Measurements from ENCODE around the gene RAB6B. TPM values are rescaled to one million over a fixed set of nuclear protein-coding genes. Genes with fewer than 3 reads are reported as not detected.

RAB6B gene
- total and polyA plus RNA-seq, 4 donors: 1.8 to 5.1 (median 3.2) TPM

DNA sequence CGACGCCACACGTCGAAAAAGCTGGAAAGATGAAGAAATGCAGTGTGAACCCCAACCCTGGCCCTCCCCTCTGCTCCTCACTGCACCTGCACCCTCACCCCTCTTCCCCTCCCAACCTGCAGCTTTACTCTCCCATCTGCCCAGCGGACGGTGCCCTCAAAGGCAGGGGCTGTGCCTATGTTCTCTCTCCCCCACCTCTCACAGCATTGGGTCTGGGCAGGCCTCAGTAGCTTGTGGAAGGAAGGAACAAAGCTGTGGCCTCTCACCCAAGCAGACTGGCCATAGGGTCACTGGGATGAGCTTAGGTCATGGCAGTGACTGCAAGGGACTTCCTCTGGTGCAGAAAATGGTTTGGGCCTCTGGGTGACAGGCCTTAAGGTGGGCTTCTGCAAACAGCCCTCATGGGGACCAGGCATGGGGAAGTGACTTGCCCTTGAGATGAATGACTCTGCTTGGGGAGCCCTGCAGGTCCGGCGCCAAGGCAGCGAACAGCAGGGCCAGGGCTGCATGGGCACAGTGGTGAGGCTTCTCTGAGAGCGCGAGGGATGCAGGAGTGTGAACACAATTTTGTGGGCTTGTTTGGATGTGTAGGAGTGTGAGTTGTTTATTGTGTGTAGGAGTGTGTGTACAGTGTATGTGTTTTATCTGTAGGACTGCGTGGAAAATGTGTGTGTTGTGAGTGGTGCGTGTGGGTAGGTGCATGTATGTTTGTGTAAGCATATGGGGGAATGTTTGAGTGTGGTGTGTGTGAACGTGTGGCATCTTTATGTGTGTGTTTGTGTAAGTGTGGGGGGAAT lies 60.9 kb downstream of the RAB6B start:
- Histone ChIP-seq H3K9ac (ENCODE audit: insufficient read depth in 1 of 2, low read length in 2 of 2) (no peak overlapping the region), H3K4me3 (no peak overlapping the region), H3K9me3 (ENCODE audit: control insufficient read depth in 4 of 4, insufficient read depth in 3 of 4, low read length in 3 of 4) (no peaks in the 10 kb centered on the region), H3K4me1 (ENCODE audit: control insufficient read depth in 5 of 5, insufficient read depth in 5 of 5, low read length in 5 of 5) (no peaks in the 10 kb centered on the region), H3K27me3 (ENCODE audit: control insufficient read depth in 3 of 3, insufficient read depth in 3 of 3, low read length in 2 of 3) (no peaks in the 10 kb centered on the region), H3K36me3 (ENCODE audit: control insufficient read depth in 4 of 4, insufficient read depth in 4 of 4, low read length in 4 of 4) (peaks cover 0 to 3% (median 0%) of the 10 kb centered on the region in 4 donors), H3K27ac (ENCODE audit: low read depth in 1 of 2, low read length in 1 of 2) (no peak overlapping the region)
- TF ChIP-seq, protein P1, sequence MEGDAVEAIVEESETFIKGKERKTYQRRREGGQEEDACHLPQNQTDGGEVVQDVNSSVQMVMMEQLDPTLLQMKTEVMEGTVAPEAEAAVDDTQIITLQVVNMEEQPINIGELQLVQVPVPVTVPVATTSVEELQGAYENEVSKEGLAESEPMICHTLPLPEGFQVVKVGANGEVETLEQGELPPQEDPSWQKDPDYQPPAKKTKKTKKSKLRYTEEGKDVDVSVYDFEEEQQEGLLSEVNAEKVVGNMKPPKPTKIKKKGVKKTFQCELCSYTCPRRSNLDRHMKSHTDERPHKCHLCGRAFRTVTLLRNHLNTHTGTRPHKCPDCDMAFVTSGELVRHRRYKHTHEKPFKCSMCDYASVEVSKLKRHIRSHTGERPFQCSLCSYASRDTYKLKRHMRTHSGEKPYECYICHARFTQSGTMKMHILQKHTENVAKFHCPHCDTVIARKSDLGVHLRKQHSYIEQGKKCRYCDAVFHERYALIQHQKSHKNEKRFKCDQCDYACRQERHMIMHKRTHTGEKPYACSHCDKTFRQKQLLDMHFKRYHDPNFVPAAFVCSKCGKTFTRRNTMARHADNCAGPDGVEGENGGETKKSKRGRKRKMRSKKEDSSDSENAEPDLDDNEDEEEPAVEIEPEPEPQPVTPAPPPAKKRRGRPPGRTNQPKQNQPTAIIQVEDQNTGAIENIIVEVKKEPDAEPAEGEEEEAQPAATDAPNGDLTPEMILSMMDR (IDR thresholded peaks at IDR 0.05; ENCODE audit: control extremely low read depth, extremely low read depth): no peak
- no peak for DNase-seq
- no peak for ATAC-seq (ENCODE audit: insufficient read depth, low FRiP score)
- 95 to 96% methylated on average over 14 of the region's 14 CpGs for WGBS, 2 donors

DNA sequence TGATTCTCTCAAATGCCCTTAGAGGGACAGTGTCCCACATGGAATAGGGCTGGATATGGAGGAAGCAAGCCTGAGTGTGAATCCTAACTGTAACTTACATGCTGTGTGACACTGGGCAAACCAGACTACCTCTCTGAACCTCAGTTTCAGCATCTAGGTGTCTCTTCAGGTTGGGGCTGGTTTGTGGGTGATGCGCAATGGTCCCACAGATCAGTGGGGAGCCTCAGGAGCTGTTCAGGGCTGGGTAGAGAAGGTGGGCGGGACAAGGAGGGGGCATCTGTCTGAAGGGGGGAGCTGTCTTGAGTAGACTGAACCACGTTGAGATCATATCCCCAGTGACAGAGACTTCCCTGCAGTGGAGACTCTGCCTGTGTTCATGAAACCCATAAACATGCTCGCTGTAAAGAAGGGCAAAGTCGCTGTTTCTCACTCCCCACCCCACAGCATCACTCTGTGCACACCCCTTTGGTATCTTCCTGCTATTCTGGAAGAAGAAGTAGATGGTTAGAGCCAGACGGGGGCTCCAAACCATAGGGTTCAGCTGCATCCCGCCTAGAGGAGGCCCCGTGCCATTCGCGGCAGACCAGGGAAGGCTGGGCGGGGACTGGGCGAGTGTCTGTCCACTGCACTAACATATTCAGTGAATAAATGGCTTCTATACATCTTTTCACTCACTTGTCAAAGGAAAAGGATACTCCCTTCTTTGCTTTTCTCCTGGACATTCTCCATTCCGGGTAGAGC lies 61.6 kb downstream of the RAB6B start:
- ATAC-seq (ENCODE audit: insufficient read depth, low FRiP score): no peak
- Histone ChIP-seq H3K4me1 (ENCODE audit: control insufficient read depth in 5 of 5, insufficient read depth in 5 of 5, low read length in 5 of 5) (no peaks in the 10 kb centered on the region), H3K27ac (ENCODE audit: low read depth in 1 of 2, low read length in 1 of 2) (no peak overlapping the region), H3K27me3 (ENCODE audit: control insufficient read depth in 3 of 3, insufficient read depth in 3 of 3, low read length in 2 of 3) (no peaks in the 10 kb centered on the region), H3K9me3 (ENCODE audit: control insufficient read depth in 4 of 4, insufficient read depth in 3 of 4, low read length in 3 of 4) (no peaks in the 10 kb centered on the region), H3K4me3 (no peak overlapping the region), H3K36me3 (ENCODE audit: control insufficient read depth in 4 of 4, insufficient read depth in 4 of 4, low read length in 4 of 4) (peaks cover 0 to 3% (median 0%) of the 10 kb centered on the region in 4 donors), H3K9ac (ENCODE audit: insufficient read depth in 1 of 2, low read length in 2 of 2) (no peak overlapping the region)
- TF ChIP-seq, protein P1 (IDR thresholded peaks at IDR 0.05; ENCODE audit: control extremely low read depth, extremely low read depth): no peak
- WGBS, 2 donors: 91 to 93% methylated on average over 13 of the region's 13 CpGs
- DNase-seq: no peak

DNA sequence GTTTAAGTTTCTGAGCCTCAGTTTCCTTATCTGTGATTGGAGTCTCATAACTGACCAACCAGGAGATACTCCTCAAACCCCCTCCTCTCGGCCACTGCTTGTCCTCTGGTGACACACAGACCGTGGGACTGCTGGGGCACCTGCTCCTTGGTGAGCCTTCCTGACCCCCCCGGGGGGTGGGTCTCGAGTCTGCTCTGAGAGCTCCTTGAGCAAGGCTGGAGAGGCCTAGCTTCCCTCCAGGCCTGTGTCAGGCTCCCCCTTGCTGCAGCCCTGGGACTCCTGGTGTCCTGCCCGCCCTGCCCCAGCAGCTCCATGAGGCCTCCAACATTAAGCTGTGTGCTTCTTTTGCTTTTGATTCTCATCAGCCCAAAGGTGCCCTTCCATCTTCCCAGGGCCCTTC lies 62.4 kb downstream of the RAB6B start:
- Histone ChIP-seq H3K4me1 (ENCODE audit: control insufficient read depth in 5 of 5, insufficient read depth in 5 of 5, low read length in 5 of 5) (no peaks in the 10 kb centered on the region), H3K4me3 (no peak overlapping the region), H3K27ac (ENCODE audit: low read depth in 1 of 2, low read length in 1 of 2) (no peak overlapping the region), H3K27me3 (ENCODE audit: control insufficient read depth in 3 of 3, insufficient read depth in 3 of 3, low read length in 2 of 3) (no peaks in the 10 kb centered on the region), H3K9me3 (ENCODE audit: control insufficient read depth in 4 of 4, insufficient read depth in 3 of 4, low read length in 3 of 4) (no peaks in the 10 kb centered on the region), H3K9ac (ENCODE audit: insufficient read depth in 1 of 2, low read length in 2 of 2) (no peak overlapping the region), H3K36me3 (ENCODE audit: control insufficient read depth in 4 of 4, insufficient read depth in 4 of 4, low read length in 4 of 4) (peaks cover 0 to 3% (median 0%) of the 10 kb centered on the region in 4 donors)
- TF ChIP-seq, protein P1 (IDR thresholded peaks at IDR 0.05; ENCODE audit: control extremely low read depth, extremely low read depth): no peak
- DNase-seq (no peak), ATAC-seq (ENCODE audit: insufficient read depth, low FRiP score) (no peak)
- WGBS, 2 donors: 83 to 92% methylated on average over 5 of the region's 5 CpGs
